Bronchial epithelial cell (primary cell): ENCODE data around the gene KLHL11. TPM values are rescaled to one million over a fixed set of nuclear protein-coding genes. Genes with fewer than 3 reads are reported as not detected.

Experiments
- DNase-seq: peaks from one replicate; pipeline ENCODE4 v3.0.0-alpha.2; 2010; ENCODE audit warnings: low read depth
- FAIRE-seq: peaks from 2 replicates; lab custom pipeline; 2011; peaks lifted over from hg19 to GRCh38; lab: Jason Lieb, UNC
- H3K27me3 ChIP-seq: 2 replicates; pipeline ENCODE4 v1.5.1; 2011; ENCODE audit warnings: low read length; ENCODE audit not compliant: control insufficient read depth, insufficient read depth
- H3K36me3 ChIP-seq: 2 replicates; pipeline ENCODE4 v1.5.1; 2011; ENCODE audit warnings: low read length; ENCODE audit not compliant: control insufficient read depth, insufficient read depth
- H3K4me3 ChIP-seq: 2 replicates; pipeline ENCODE4 v1.5.1; 2011; ENCODE audit warnings: mild to moderate bottlenecking, low read depth, low read length, control low read depth
- total RNA-seq: library from RNA; depleted of rRNA; stranded (reverse); fragments of >200 nt; gene quantifications from 2 replicates; pipeline ENCODE4 v1.2.1, GENCODE V29; 2014
- TF ChIP-seq, protein P1 (sequence below): IDR thresholded peaks from 2 replicates; pipeline ENCODE4 v1.5.1; 2011; ENCODE audit warnings: mild to moderate bottlenecking, moderate library complexity, low read length, control low read depth, inconsistent platforms; ENCODE audit not compliant: insufficient read depth, severe bottlenecking

The KLHL11 gene
- total RNA-seq, 1 donor from 2014 or later = 33.2 TPM

DNA sequence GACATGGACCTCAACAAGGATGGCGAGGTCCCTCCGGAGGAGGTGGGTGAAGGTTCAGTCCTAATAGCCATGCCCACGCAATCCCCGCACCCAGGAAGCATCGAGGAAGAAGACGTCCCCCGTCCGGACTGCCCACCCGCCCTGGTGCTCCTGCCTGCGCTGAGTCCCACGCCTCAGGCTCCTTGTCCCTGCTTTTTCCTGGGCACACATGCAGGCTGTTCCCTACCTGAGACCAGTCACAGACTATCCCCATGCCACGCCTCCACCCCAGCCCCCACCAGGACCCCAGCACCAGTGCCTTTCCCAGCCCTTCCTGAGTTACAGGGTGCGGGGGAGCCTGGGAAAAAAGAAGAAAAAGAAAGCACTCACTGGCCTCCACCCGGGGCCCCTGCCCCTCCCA is 43.4 kb downstream of the KLHL11 start:
- TF ChIP-seq, protein P1, sequence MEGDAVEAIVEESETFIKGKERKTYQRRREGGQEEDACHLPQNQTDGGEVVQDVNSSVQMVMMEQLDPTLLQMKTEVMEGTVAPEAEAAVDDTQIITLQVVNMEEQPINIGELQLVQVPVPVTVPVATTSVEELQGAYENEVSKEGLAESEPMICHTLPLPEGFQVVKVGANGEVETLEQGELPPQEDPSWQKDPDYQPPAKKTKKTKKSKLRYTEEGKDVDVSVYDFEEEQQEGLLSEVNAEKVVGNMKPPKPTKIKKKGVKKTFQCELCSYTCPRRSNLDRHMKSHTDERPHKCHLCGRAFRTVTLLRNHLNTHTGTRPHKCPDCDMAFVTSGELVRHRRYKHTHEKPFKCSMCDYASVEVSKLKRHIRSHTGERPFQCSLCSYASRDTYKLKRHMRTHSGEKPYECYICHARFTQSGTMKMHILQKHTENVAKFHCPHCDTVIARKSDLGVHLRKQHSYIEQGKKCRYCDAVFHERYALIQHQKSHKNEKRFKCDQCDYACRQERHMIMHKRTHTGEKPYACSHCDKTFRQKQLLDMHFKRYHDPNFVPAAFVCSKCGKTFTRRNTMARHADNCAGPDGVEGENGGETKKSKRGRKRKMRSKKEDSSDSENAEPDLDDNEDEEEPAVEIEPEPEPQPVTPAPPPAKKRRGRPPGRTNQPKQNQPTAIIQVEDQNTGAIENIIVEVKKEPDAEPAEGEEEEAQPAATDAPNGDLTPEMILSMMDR = no peak
- DNase-seq = no peak
- FAIRE-seq = no peak
- H3K4me3 ChIP-seq = no peak overlapping the region
- no peaks in the 10 kb centered on the region for H3K27me3 ChIP-seq
- peaks cover 12% of the 10 kb centered on the region for H3K36me3 ChIP-seq

DNA sequence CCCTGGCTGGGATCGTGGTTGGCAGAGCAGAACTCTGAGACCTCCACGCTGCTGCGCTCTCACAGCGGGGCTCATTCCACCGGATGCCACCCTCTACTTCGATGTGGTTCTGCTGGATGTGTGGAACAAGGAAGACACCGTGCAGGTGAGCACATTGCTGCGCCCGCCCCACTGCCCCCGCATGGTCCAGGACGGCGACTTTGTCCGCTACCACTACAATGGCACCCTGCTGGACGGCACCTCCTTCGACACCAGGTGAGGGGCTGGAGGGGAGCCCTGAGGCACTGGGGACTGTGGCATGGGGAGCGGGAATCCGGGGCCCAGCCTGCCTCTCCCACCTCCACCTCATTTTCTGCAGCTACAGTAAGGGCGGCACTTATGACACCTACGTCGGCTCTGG is 47.2 kb downstream of the KLHL11 start:
- no peak for FAIRE-seq
- TF ChIP-seq, protein P1 = no peak
- no peaks in the 10 kb centered on the region for H3K27me3 ChIP-seq
- no peak overlapping the region for H3K4me3 ChIP-seq
- peaks cover 8% of the 10 kb centered on the region for H3K36me3 ChIP-seq
- DNase-seq = no peak

DNA sequence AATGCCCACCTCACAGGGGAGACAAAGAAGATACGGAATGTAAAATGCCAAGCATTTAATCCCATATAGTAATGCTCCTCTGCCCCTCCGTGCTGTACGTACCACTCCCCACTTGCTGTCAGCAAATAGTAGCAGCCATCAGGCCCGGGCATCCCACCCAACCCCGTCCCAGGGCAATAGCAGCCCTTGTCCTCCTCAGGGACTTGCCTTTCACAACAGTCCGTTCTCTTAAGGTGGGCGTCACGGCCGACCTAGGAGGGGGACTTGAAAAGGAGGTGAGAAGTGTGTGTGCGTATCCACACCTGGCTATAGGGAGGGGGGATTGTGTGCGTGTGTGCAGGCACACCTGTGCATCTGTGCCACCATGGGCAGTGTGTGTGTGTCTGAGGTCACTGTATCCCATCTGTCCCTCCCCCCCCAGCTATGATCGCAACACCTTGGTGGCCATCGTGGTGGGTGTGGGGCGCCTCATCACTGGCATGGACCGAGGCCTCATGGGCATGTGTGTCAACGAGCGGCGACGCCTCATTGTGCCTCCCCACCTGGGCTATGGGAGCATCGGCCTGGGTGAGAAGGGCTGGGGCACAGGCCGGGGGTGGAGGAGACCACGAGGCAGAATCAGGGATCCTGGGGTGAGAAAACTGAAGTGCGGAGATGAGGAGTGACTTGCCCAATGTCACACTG is 48.4 kb downstream of the KLHL11 start:
- FAIRE-seq (peak; percentile 52), DNase-seq (no peak)
- Histone ChIP-seq H3K4me3 (no peak overlapping the region), H3K27me3 (no peaks in the 10 kb centered on the region), H3K36me3 (peaks cover 8% of the 10 kb centered on the region)
- TF ChIP-seq, protein P1 = no peak

DNA sequence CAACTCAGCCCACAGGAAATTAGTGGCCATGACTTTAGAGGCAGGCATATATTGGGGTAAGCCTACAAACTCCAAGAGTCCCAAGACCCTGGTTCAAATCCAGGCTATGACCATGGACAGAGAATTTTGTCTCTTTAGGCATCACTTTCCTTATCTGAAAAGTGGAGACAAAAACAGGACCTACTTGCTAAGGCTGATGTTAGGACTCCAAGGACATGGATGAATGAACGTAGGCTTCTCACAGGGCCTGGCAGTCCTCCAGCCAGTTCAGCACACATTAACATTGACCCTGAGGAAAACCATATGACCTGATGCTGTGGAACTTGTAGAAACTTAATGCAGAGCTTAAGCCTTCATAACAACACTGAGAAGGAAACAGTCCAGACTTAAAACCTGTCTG is 51.0 kb downstream of the KLHL11 start:
- TF ChIP-seq, protein P1 = no peak
- DNase-seq (no peak), FAIRE-seq (no peak)
- H3K27me3 ChIP-seq = no peaks in the 10 kb centered on the region
- H3K4me3 ChIP-seq = no peak overlapping the region
- H3K36me3 ChIP-seq = peaks cover 10% of the 10 kb centered on the region

DNA sequence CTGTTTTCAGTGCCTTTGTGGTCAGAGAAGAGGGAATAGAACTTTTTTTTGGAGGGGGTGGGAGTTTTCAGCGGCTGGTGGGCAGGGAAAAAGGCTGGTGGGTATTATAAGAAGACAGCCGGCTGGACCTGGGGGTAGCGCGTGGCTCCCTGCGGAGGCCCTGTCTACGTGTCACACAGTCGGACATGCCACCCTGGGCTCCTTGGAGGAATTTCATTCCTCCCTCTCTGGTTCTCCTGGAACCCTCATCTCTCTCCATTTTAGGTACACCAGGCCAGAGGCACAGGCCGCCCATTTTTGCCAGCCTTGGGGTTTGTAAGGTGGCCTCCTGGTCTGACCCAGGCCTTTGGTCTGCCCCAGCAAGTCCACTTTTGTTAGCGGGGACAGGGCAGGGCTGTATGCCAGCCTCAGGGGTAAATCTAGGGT is 51.5 kb downstream of the KLHL11 start:
- DNase-seq = no peak
- no peaks in the 10 kb centered on the region for H3K27me3 ChIP-seq
- H3K36me3 ChIP-seq = peaks cover 10% of the 10 kb centered on the region
- no peak for FAIRE-seq
- peak overlapping the region; percentile 57 for H3K4me3 ChIP-seq
- TF ChIP-seq, protein P1 = no peak
